ENCODE data around the gene FAM184A.

FAM184A gene

DNA sequence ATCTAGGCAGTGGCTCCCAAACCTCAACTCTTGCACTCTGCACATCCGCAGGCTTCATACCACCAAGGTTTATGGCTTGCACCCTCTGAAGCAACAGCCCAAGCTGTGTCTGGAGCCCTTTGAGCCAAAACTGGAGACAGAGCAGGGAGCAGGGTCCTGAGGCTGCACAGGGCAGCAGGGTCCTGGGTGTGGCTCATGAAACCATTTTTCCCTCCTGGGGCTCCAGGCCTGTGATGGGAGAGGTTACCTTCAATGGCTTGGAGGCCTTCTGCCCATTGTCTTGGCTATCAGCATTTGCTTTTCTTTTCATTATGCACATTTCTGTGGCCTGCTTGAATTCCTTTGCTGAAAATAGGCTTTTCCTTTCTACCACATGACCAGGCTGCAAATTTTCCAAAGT is 6.3 kb upstream of the FAM184A start:
- no peaks in the 10 kb centered on the region; the same call in 1 of the 2 replicates for H3K9me3 ChIP-seq
- H3K36me3 ChIP-seq: no peaks in the 10 kb centered on the region
- H3K4me3 ChIP-seq (ENCODE audit: low read depth, low read length): no peak overlapping the region
- no peaks in the 10 kb centered on the region; the same call in none of the 2 replicates for H3K27me3 ChIP-seq
- no peak for TF ChIP-seq CTCF (IDR thresholded peaks at IDR 0.05; ENCODE audit: low read depth, low read length)
- DNase-seq: no peak
- no peaks in the 10 kb centered on the region for H3K4me1 ChIP-seq

DNA sequence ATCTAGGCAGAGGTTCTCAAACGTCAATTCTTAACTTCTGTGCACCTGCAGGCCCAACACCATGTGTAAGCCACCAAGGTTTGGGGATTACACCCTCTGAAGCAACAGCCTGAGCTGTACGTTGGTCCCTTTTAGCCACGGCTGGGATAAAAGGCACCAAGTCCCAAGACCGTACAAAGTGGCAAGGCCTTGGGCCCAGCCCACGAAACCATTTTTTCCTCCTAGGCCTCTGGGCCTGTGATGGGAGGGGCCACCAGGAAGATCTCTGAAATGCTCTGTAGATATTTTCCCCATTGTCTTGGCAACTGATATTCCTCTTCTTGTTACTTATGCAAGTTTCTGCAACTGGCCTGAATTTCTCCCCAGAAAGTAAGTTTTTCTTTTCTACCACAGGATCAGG is 4.5 kb upstream of the FAM184A start:
- Histone ChIP-seq H3K9me3 (no peaks in the 10 kb centered on the region; the same call in 1 of the 2 replicates), H3K4me3 (ENCODE audit: low read depth, low read length) (no peak overlapping the region), H3K36me3 (no peaks in the 10 kb centered on the region), H3K4me1 (no peaks in the 10 kb centered on the region), H3K27me3 (peaks cover 5% of the 10 kb centered on the region)
- no peak for DNase-seq
- TF ChIP-seq CTCF (IDR thresholded peaks at IDR 0.05; ENCODE audit: low read depth, low read length): no peak

GRCh38 chr6:119079283-119079809 is 882 bp upstream of the FAM184A start:
- H3K4me1 ChIP-seq: no peaks in the 10 kb centered on the region
- H3K27me3 ChIP-seq: peaks cover 11% of the 10 kb centered on the region
- DNase-seq: no peak
- H3K36me3 ChIP-seq: no peaks in the 10 kb centered on the region
- peak overlapping the region; percentile 70 for H3K4me3 ChIP-seq (ENCODE audit: low read depth, low read length)
- TF ChIP-seq CTCF (IDR thresholded peaks at IDR 0.05; ENCODE audit: low read depth, low read length): no peak
- H3K9me3 ChIP-seq: no peaks in the 10 kb centered on the region; the same call in 1 of the 2 replicates

- Histone ChIP-seq H3K27me3 (peaks cover 11% of the 10 kb centered on the region), H3K36me3 (no peaks in the 10 kb centered on the region), H3K4me3 (ENCODE audit: low read depth, low read length) (peak overlapping the region; percentile 70), H3K4me1 (no peaks in the 10 kb centered on the region), H3K9me3 (no peaks in the 10 kb centered on the region; the same call in 1 of the 2 replicates)
- peak; percentile 27 for DNase-seq
- peak; percentile 20; the same call in 1 of the 2 replicates for TF ChIP-seq CTCF (IDR thresholded peaks at IDR 0.05; ENCODE audit: low read depth, low read length)
Observed at GRCh38 chr6:119077643-119078375, 655 bp downstream of the FAM184A start.

DNA sequence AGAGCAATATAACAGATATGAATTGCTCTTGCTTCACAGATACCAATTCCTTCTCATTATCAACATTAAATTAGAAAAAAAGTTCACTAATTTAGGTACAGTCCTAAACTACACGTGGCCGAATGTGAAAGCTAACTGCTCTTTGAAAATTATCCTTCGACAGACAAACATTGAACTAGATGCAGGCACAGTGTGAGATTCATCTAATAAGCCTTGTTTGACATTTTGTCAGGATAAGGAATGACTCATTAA is 1.1 kb downstream of the FAM184A start:
- Histone ChIP-seq H3K4me3 (ENCODE audit: low read depth, low read length) (no peak overlapping the region), H3K27me3 (peaks cover 11% of the 10 kb centered on the region), H3K4me1 (no peaks in the 10 kb centered on the region), H3K9me3 (no peaks in the 10 kb centered on the region), H3K36me3 (no peaks in the 10 kb centered on the region)
- DNase-seq: no peak
- no peak for TF ChIP-seq CTCF (IDR thresholded peaks at IDR 0.05; ENCODE audit: low read depth, low read length)

DNA sequence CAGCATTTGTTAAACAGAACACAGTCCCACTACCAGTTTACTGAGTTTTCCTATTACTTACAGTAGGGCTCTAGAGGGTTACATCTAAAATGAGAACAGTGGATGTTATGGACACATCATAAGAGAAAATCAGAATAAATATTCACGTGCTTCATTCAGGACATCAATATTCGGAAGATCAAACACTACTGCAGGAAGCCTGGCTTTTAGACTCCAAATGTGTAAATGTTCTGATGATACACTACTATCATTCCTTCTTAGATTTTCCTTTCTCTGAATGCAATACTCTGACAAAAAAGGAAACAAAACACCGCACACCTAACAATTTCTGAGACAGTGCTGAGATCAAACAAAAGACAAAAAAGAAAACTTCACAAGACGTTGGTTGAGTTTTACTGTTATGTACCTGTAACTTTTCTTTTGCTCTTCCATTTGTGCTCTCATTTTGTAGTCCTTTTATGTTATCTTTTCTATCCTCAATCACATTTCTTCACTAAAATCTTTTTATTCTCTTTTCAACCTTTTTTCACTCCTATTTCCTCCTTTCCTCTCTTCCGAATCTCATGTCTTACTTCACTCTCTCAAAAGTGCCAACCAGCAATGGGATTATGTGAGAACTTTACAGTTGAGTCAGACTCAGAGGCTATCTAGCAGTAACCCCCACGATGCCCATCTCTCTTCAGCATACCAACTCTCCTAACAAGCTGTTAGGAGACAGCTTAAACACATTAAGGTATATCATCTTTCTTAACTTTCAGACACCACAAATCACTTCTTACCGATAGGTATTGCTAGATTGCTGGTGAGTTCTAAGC is 1.7 kb downstream of the FAM184A start:
- Histone ChIP-seq H3K36me3 (no peaks in the 10 kb centered on the region), H3K27me3 (peaks cover 11% of the 10 kb centered on the region), H3K4me1 (no peaks in the 10 kb centered on the region), H3K4me3 (ENCODE audit: low read depth, low read length) (no peak overlapping the region), H3K9me3 (no peaks in the 10 kb centered on the region)
- TF ChIP-seq CTCF (IDR thresholded peaks at IDR 0.05; ENCODE audit: low read depth, low read length): no peak
- no peak for DNase-seq

Data from BE2C (cell line).